Cerebellar cortex (tissue), 1 donor: ENCODE results near the gene RAB2B.

Experiments
- DNase-seq: peaks from one replicate; pipeline ENCODE4 v3.0.0-alpha.2; 2015; ENCODE audit warnings: low spot score

Gene RAB2B

DNA sequence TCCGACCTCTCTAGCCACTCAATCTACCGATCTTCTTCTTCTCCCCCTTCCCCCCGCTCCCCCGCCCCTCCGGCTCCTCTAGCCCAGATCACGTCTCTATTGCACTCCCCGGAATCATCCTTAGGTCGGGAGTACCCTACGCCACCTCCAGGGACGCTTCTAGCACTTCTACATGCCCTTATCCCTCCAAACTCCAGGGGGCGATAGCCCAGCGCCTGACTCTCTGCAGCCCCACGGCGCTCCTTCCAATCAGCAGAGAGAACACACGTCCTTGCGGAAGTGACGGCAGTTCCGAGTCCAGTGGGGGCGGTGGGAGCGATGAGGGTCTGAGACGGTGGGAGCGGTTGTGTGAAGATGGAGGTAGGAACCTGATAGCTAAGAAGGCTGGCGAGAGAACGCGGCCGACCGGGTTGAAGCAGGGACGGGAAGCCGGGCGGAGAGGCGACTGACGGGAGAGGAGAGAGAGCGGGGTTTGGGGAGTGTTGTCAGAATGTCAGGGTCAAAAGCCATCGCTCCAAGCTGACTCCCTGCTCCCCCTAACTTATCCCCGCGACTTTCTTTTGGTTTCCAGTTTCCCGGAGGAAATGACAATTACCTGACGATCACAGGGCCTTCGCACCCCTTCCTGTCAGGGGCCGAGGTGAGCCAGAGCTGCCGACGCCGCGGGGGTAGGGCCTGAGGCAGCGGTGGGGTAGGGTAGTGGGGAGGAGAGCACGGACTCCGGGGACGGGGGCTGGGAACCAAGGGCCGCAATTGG, at the start of gene RAB2B, which contains the start of gene TOX4:
RAB2B (minus strand) TSS at position 35 of the 757 bp plus-strand sequence. CDS start 87 bp downstream, outside the sequence.
TOX4 (plus strand) TSS at position 271 of the 757 bp plus-strand sequence; CDS start at position 355, 84 bp downstream.
- DNase-seq: peak; percentile 100

- DNase-seq: peak; percentile 95
These were observed 49.4 kb upstream of the RAB2B start, which contains the start of gene SALL2 for GRCh38 chr14:21525962-21526671. Gene SALL2 (minus strand): TSS chr14:21526346. CDS start chr14:21526127, 219 bp downstream.

DNA sequence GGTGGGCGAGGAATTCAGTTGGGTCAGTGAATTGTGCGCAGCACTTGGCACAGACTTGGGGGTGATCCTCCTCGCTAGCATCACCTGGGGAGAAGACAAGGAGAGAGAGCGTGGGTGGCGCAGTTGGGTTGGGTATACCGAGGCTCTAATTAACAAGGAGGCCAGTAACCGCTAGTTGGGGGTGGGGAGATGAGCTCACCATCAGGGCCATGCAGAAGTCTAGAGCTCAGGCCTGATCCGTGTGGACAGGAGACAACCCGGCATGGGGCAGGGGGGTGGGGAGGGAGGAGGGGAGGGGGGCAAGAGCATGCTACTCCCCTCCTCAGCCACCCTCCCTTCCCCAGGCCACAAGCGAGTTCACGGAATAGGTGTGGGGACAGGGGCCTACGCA, 48.8 kb upstream of the RAB2B start:
- peak; percentile 69 for DNase-seq

GRCh38 chr14:21524575-21525490, 48.1 kb upstream of the RAB2B start:
- no peak for DNase-seq

GRCh38 chr14:21523203-21523602, 46.4 kb upstream of the RAB2B start:
- DNase-seq: no peak

DNA sequence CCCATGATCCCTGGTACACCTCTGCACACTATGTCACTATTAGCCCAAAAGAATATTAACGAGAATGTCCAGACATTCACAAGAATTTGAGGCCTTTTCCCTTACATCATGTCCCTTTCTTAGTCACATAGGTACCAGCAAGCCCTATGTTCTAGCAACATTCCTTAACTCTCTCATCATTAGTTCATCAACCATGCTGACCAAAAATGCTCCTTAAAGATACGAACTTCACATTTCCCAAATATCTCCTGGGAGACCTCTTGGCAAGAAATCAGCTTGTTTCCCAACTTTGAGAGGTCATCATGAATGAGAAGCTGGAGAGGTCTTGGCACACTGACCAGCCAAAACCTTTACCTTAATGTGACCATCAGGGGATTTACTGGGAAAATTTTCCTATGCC, 44.7 kb upstream of the RAB2B start:
- DNase-seq: no peak

GRCh38 chr14:21520767-21521166, 44.0 kb upstream of the RAB2B start:
- no peak for DNase-seq

- no peak for DNase-seq
These were observed 42.0 kb upstream of the RAB2B start for GRCh38 chr14:21518725-21519124.

GRCh38 chr14:21514341-21514740, 37.6 kb upstream of the RAB2B start:
- DNase-seq: no peak

DNA sequence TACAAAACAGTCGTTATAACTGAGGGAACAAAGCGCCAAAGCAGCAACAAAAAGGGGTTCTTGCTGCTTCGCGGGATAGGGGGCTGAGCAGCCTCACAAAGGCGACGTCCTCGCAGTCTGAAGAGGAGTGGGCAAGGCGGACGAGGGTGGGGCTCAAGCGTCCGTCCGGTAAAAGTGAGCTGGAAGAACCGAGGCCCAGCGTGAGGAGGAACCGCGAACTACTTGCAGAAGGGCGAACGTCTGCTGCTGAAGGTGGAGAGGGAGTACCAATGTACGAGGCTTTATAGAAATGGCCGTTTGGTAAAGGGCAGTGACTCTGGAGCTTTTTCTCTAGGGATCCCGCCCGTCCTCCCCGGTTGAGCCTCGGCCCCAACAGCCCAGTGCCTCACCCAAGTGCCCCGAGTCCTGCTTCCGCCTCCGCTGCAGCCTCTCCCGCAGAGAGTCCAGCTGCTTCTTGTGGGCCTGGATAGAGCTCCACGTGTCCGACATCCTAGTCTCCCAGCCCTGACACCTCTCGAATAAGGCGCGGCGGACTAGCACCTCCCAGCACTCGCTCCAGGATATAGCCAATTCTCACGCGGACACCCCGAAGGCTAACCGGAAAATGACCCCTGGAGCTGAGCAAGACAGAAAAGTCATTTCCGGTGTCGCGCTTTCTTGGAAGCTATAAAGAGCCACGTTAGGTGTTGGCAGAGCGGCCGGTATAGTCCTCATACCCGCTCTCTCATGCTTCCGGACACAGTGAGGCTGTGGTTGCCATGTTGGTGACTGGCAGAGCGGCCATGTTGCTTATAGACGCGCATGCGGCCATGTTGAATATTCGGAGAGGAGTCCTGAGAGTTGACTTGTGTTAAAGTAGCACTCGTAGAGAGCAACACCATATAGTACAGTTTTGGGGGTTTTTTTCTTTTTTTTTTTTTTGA, 34.2 kb upstream of the RAB2B start, which contains the start of gene METTL3:
METTL3 (minus strand) TSS at position 606 of the 923 bp plus-strand sequence; CDS start at position 489, 117 bp downstream.
- peak; percentile 100 for DNase-seq

DNA sequence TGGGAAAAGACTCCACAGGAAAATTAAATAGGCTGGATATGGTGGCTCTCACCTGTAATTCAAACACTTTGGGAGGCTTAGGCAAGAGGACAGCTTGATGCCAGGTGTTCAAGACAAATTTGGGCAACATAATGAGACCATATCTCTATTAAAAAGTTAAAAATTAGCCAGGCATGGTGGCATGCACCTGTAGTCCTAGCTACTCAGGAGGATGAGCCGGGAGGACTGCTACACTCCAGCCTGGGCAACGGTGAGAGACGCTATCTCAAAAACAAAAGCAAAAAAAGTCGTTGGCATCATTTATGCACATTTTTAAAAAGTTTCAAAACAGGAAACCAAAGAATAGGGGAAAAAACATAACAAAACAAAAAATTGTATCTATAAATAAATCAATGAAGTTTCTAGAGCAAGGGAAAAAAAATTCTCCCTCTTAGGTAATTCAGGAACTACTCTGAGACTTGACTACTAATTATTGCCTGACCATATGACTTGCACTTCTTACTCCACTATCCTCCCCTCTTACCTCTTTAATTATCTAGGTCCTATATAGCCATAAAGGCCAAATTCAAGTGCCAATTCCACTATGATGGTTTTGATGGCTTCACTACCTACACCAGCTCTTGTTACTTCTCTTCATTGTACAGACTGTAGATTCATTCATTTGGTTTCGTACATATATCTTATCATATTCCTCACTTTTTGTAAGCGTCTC, 32.8 kb upstream of the RAB2B start:
- DNase-seq: no peak

- DNase-seq: no peak
These were observed 29.8 kb upstream of the RAB2B start for GRCh38 chr14:21506557-21506956.

GRCh38 chr14:21505012-21505553, 28.3 kb upstream of the RAB2B start:
- no peak for DNase-seq

- DNase-seq: no peak
These were observed 26.6 kb upstream of the RAB2B start for GRCh38 chr14:21503376-21503775.

- DNase-seq: no peak
These were observed 24.8 kb upstream of the RAB2B start for GRCh38 chr14:21501568-21501967.

GRCh38 chr14:21498540-21499526, 22.1 kb upstream of the RAB2B start:
- peak; percentile 61 for DNase-seq

GRCh38 chr14:21496453-21496852, 19.7 kb upstream of the RAB2B start:
- DNase-seq: no peak

GRCh38 chr14:21494902-21495762, 18.4 kb upstream of the RAB2B start:
- no peak for DNase-seq
